GM19455 (cell line): ENCODE data around the gene ZBTB8B.
"Not testable (repeated sequence)": the region's sequence is repeated elsewhere in the genome, so short reads cannot be mapped to it uniquely, and the experiment has no call there.

Experiments used
- ATAC-seq: cut with Tn5 transposase; IDR thresholded peaks from one replicate; pipeline ENCODE4 v1.9.1; 2021; ENCODE audit not compliant: unreplicated experiment

Gene ZBTB8B

DNA sequence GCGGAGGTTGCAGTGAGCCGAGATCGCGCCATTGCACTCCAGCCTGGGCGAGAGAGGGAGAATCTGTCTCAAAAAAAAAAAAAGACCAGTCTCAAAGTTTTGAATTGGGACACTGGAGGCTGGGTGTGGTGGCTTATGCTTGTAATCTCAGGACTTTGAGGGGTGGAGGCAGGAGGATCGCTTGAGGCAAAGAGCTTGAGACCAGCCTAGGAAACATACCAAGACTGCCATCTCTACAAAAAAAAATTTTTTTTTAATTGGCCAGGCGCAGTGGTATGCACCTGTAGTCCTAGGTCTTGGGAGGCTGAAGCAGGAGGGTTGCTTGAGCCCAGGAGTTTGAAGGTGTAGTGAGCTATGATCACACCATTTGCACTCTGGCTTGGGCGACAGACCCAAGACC lies 3.9 kb downstream of the ZBTB8B start:
- ATAC-seq: no peak

GRCh38 chr1:32470431-32470830 lies 5.6 kb downstream of the ZBTB8B start:
- no peak for ATAC-seq

DNA sequence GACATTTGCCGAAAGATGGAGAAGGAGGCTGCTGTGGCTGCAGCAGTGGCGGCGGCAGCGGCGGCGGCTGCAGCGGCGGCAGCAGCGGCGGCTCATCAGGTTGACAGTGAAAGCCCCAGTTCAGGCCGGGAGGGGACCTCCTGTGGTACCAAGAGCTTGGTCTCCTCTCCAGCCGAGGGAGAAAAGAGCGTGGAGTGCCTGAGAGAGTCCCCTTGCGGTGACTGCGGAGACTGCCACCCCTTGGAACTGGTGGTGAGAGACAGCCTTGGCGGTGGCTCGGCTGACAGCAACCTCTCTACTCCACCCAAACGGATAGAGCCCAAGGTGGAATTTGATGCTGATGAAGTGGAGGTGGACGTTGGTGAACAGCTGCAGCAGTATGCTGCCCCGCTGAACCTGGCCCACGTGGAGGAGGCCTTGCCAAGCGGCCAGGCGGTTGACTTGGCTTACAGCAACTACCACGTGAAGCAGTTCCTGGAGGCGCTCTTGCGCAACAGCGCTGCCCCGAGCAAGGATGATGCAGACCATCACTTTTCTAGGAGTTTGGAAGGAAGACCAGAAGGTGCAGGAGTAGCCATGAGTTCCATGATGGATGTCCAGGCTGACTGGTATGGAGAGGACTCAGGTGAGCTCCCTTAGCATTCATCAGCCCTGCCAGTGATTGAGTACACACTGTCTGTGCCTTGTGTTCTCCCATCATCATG lies 6.3 kb downstream of the ZBTB8B start:
- no peak for ATAC-seq

DNA sequence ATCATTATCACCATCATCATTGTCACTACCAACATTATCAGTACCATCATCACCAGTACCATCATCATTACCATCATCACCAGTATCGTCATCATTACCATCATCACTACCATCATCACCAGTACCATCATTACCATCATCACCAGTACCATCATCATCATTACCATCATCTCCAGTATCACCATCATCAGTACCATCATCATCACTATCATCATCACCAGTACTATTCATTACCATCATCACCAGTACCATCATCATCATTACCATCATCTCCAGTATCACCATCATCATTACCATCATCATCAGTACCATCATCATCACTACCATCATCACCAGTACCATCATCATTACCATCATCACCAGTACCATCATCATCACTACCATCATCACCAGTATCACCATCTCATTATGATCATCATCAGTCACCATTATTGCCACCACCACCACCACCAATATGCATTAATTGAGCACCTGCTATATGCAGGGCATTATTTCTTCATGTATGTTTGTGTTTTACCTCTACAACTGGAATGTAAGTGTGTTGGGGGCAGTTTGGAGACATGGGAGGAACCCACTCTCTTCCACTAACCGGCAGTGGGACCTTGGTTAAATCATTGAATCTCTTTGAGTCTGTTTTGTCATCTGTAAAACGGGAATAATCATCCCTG lies 7.0 kb downstream of the ZBTB8B start:
- ATAC-seq: no peak

GRCh38 chr1:32472966-32473365 lies 8.1 kb downstream of the ZBTB8B start:
- not testable (repeated sequence) for ATAC-seq

GRCh38 chr1:32474954-32475353 lies 10.1 kb downstream of the ZBTB8B start:
- no peak for ATAC-seq

GRCh38 chr1:32480003-32480402 lies 15.1 kb downstream of the ZBTB8B start:
- no peak for ATAC-seq

- no peak for ATAC-seq
Measured at GRCh38 chr1:32480761-32481160, 15.9 kb downstream of the ZBTB8B start.

DNA sequence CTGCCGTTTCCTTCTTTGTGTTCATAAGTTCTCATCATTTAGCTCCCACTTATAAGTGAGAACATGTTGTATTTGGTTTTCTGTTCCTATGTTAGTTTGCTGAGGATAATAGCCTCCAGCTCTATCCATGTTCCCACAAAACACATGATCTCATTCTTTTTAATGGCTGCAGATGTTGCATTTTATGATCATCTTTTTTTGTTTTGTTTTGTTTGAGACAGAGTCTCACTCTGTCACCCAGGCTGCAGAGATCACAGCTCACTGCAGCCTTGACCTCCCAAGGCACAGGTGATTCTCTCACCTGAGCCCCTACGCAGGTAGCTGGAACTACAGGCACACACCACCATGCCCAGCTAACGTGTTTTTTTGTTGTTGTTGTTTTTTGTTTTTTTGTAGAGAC lies 16.9 kb downstream of the ZBTB8B start:
- ATAC-seq: not testable (repeated sequence)

DNA sequence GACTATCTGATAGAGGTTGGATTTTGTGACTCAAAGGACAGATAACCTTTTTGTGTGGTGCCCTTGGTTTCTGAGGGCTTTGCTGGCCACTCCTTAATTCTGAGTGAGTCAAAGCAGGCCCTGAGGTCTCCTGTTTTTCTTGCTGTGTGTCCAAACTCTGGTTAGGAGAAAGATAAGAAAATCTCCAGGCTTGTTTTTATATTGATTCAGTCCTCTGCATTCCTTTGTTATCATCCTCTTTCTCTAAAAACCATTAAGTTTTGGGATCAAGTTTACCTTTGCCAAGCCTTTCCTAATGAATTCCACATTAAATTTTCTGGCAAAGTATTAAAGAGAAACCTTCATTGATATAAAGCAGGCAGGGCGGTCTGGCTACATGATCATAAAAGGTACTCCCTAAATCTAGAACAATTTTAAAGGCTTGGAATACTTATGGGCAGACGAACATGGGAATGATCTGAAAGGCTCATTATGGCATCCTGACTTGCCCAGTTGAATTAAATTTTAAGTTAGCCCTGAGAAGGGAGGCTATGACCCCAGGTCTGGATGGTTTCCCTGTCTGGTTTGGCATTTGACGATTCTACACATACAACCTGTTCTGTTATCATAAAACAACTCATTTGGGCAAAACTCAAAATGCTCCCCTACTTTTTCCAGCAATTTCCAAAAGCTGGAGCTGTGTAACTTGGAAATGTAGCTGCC lies 20.8 kb downstream of the ZBTB8B start:
- ATAC-seq: no peak

DNA sequence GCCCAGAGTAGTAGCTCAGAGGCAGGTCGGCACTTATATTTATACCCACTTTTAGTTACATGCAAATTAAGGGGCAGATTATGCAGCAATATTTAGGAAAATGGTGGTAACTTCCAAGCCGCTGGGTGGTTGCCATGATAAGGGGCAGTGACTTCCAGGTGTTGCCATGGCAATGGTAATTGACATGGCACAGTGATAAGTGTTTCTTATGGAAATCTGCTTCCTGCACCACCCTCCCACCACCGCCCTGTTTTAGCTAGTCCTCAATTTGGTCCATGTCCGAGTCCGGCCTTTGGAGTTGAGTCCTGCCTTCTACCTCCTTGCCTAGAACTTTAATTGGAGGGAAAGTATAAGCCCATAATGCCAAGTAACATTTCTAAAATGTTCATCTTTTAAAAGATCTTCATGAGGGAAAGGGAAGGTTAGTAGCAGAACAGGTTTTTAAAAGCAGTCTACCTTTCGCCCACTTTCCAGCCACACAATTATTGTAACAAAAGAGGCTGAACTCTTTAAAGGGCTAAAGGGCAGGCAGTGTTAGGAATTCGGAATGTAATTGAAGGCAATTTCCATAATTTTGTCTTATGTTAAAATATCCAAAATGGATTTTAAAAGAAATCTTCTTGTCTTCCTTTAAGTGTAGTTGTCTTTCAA lies 21.7 kb downstream of the ZBTB8B start:
- ATAC-seq: no peak

- ATAC-seq: no peak
Measured at GRCh38 chr1:32487182-32487581, 22.3 kb downstream of the ZBTB8B start.

GRCh38 chr1:32489774-32490454 lies 25.0 kb downstream of the ZBTB8B start:
- no peak for ATAC-seq

DNA sequence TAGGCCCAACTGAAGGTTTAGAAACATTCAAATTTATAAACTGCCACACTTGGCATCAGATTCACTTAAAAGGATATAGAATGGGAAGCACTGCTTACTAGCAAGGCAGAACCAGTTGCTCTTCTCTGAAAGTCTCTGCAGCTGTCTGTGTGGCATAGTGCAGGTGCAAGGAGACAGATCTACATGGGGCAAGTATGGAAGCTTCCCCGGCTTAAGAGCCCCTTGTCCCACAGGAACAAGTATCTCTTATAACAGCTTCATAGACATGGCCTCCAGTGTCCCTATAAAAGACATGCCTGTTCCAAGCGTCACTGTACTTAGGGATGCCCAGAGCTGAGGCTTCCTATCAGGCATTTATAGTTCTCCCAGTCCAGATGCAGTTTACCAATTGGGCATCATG lies 26.5 kb downstream of the ZBTB8B start:
- ATAC-seq: no peak

DNA sequence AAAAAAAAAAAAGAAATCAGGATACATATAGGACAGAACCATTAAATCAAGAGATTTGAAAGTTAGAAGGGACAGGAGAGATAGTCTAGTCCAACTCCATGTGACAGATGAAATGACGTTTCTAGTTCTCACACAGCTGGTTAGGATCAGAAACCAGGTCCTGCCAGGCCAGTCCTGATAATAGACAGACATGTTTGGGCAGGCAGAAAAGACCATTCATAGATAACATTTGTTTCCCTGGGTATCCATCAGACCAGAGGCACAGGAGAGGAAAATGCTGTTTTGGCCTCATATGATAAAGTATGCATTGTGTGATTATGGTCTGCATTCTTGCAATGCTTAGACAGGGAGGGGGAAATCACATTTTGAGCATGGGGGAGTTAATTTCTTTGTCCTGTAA lies 29.3 kb downstream of the ZBTB8B start:
- no peak for ATAC-seq

GRCh38 chr1:32494711-32495337 lies 30.0 kb downstream of the ZBTB8B start:
- ATAC-seq: no peak

GRCh38 chr1:32496127-32496526 lies 31.3 kb downstream of the ZBTB8B start:
- ATAC-seq: no peak

GRCh38 chr1:32498751-32499150 lies 33.9 kb downstream of the ZBTB8B start:
- ATAC-seq: no peak

DNA sequence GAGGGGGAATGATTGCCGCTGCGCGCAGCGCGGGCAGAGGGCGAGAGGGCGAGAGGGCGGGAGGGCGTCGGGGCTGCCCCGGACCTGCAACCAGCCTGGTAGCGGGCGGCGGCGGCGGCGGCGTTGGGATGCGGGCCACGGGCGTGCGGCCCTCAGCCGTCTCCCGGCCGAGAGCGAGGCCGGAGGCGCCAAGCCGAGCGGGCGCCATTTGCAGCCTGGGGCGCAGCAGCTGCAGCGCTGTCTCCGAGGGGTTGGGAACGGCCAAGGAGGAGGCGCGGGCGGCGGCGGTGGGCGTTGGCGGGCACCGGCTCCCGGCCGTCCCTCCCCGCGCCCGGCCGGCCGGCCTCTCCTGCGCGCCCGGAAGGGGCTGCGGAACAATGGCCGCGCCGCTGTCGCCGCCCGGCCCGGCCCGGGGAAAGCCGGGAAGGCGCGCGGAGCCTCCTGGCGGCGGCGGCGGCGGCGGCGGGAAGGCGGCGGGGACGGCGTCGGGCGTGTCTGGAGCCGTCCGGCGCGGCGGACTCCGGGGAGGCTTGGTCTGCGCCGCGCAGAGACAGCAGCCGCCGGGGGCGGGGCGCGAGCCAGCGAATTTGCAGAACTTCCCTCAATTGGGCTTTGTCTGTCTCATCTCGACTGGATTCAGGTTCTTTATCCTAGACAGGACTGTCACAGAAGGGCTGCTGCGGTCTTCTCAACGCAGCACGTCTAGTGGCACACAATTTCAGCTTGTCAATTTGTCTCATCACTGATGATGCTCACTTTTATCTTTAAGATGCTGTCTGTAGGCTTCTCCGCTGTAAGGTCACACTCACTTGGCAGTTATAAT lies 35.7 kb downstream of the ZBTB8B start:
- peak; percentile 61 for ATAC-seq

GRCh38 chr1:32501865-32502264 lies 37.0 kb downstream of the ZBTB8B start:
- ATAC-seq: no peak
